ENCODE measurements around the gene SLC35E1. TPM values are rescaled to one million over a fixed set of nuclear protein-coding genes. Genes with fewer than 3 reads are reported as not detected.

The SLC35E1 gene
- polyA plus RNA-seq, 1 of the 3 experiments (the other 2 are of a cell fraction): 23.5 TPM

GRCh38 chr19:16541526-16542044 lies 30.6 kb downstream of the SLC35E1 start:
- H3K27me3 ChIP-seq (ENCODE audit: insufficient read depth): no peaks in the 10 kb centered on the region
- no peaks in the 10 kb centered on the region for H3K9me2 ChIP-seq
- TF ChIP-seq ELF1 (IDR thresholded peaks at IDR 0.05): no peak
- no peak for TF ChIP-seq PBX3 (IDR thresholded peaks at IDR 0.05)
- no peak for TF ChIP-seq FOSL2 (IDR thresholded peaks at IDR 0.05; ENCODE audit: borderline replicate concordance, low read depth)
- TF ChIP-seq FOXM1 (IDR thresholded peaks at IDR 0.05; ENCODE audit: low read depth): no peak
- no peak for TF ChIP-seq USF1 (IDR thresholded peaks at IDR 0.05; ENCODE audit: borderline replicate concordance, low read depth)
- no peak for TF ChIP-seq FOXJ3 (CRISPR knock-in tag; IDR thresholded peaks at IDR 0.05)
- TF ChIP-seq RCOR1 (IDR thresholded peaks at IDR 0.05; ENCODE audit: low read length): no peak
- no peak for TF ChIP-seq TAF1 (IDR thresholded peaks at IDR 0.05; ENCODE audit: borderline replicate concordance, low read depth, low read length)
- no peak for TF ChIP-seq REST (IDR thresholded peaks at IDR 0.05; ENCODE audit: low read depth, low read length)
- no peak for TF ChIP-seq SMC3 (IDR thresholded peaks at IDR 0.05; ENCODE audit: low read depth, low read length)
- no peak for TF ChIP-seq MEF2A (IDR thresholded peaks at IDR 0.05; ENCODE audit: borderline replicate concordance, low read depth)
- TF ChIP-seq MAX (IDR thresholded peaks at IDR 0.05; ENCODE audit: low read depth): no peak
- no peak for TF ChIP-seq YY1 (IDR thresholded peaks at IDR 0.05; ENCODE audit: low read depth)
- H3K9ac ChIP-seq: peak overlapping the region; percentile 95
- DNase-seq: peak; percentile 46
- H2AFZ ChIP-seq (ENCODE audit: low read depth): peak overlapping the region; percentile 68; the same call in 1 of the 2 replicates
- peaks cover 86% of the 10 kb centered on the region for H3K79me2 ChIP-seq (ENCODE audit: insufficient read depth)
- H3K4me2 ChIP-seq: peak overlapping the region; percentile 98
- CTCF ChIA-PET: interaction anchor here (0.7 kb wide), 1 partner anchor 16 kb away, joined by 3 read pairs; no protein-coding TSS in a partner anchor
- peak overlapping the region; percentile 75 to 99 for H3K4me3 ChIP-seq (ENCODE audit: low read depth in 2 of 2, low read length in 1 of 2)
- H3K27ac ChIP-seq (ENCODE audit: low read depth in 2 of 2, low read length in 1 of 2): peak overlapping the region; percentile 72 to 88
- POLR2A ChIA-PET: interaction anchor here (0.6 kb wide), 1 partner anchor 285 kb away, joined by 3 read pairs; no protein-coding TSS in a partner anchor
- H3K4me1 ChIP-seq (ENCODE audit: control insufficient read depth in 1 of 2, insufficient read depth in 2 of 2, low read depth in 1 of 2, low read length in 1 of 2): peaks cover 14 to 15% of the 10 kb centered on the region in 2 experiments; a peak in 2 of 4 replicates
- WGBS (ENCODE audit: low lambda C conversion rate): 3% methylated on average over 22 of the region's 29 CpGs
- H4K20me1 ChIP-seq (ENCODE audit: insufficient read depth): peaks cover 50% of the 10 kb centered on the region
- H3K36me3 ChIP-seq (replicated peaks in 1 of 2; ENCODE audit: control insufficient read depth in 1 of 2, insufficient read depth in 2 of 2, low read length in 1 of 2): peaks cover 12 to 20% of the 10 kb centered on the region in 2 experiments
- H3K9me3 ChIP-seq: no peaks in the 10 kb centered on the region
- H3F3A ChIP-seq (replicated peaks; ENCODE audit: insufficient read depth): peaks cover 8% of the 10 kb centered on the region
